Measurements from ENCODE around the gene CLTB.

CLTB gene

DNA sequence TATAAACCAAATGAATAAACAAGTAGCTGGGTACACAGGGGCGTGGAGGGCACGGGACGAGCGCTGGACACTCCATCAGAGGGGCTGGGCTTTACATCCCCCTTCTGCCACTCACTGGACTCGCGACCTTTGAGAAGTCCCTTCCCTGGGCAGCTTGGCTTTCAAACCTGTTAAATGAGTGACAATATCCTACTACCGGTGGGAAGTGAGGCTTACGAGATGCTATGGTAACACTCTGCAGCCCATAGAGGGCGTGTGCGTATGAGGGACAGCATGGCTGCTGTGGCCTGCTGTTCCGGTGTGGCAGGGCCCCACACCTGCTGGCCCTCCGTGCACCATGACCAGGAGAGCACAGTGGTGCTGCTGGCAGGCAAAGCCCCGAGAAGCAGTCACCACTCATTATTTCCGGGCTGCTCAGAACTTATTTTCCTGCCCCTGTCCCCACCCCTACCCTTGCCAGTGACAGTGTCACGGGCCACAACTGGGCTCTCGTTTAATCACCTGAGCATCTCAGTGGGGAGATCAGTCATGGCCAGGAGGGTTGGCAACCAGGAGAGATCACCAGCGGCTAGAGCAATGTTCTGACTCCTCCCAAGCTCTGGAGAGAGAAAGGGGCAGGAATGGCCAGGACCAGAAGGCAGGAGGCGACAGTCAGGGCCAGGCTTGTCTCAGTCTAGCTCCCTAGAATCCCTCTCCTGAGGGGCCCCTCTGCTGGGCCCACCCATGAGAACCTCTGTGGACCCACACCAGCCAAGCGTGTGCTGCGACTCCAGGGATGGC, 10.5 kb downstream of the CLTB start:
- DNase-seq (ENCODE audit: low read depth in 3 of 3) = no peak

DNA sequence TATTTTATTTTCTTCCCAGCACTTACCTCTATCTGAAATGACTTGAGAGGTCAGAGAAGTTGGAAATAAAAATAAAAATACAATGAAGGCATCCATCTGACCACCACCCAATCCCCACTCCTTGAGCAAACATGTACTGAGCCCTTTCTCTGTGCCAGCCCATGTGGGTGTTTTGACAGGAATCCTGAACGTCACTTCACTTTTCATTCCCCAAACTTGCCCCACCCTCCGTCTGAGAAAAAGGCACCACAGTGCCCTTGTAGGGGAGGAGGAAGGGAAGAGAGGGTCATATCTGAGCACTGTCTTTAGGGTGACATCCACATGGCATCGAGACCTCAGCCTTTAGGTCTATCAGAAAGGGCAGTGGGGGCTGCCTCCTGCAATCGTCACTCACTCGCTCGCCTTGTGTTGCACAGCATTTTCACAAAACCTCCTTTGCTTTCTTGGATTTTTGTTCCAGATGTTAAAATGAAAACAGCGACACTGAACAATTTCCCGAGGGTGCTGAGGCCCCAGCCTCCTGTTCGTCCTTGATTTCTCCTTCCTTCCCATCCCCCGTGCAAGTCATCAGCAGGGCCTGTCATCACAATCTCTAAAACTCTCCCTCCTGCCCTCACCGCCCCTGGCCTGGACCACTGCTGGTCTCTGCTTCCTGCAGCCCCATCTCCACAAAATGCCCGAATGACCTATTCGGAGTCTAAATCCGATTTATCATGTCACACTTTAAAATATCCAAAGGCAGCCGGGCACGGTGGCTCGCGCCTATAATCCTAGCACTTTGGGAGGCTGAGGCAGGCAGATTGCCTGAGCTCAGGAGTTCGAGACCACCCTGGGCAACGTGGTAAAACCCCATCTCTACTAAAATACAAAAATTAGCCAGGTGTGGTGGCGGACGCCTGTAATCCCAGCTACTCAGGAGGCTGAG, 14.8 kb downstream of the CLTB start:
- no peak for DNase-seq (ENCODE audit: low read depth in 3 of 3)

DNA sequence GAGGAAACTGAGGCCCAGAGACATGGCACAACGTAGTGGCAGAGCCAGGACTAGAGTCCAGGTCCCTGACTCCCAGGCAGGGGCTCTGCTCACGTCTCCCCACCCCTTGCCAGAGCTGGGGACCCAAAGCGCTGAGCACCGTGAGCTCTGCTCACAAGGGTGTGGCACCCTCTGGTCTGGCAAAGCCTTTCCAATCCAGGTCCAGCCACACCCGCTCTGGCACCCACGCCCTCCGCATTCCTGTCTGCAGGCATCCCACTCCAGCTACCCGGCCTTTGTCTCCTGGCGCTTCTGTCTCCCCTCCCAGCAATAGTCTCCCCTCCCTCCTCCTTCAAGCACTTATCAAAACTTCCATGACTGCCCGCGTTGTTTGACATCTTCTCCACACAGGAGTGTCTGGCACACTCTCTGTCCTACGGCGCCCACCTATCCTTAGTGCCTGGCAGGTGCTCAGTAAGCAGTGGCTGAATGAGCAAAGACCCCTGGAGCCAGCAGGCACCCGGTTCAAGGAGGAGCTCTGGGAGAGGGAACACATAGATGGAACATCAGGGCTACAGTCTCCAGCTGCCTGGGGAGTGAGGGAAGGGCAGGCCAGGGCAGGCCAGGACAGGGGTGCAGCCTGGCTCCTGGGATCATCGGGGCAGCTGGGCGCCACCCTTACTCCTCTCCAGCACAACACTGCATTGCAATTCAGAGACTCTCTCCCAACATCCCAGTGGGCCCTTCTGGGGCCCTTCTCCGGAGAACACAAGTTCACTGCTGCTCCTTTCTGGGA, 15.8 kb downstream of the CLTB start:
- no peak for DNase-seq (ENCODE audit: low read depth in 3 of 3)

DNA sequence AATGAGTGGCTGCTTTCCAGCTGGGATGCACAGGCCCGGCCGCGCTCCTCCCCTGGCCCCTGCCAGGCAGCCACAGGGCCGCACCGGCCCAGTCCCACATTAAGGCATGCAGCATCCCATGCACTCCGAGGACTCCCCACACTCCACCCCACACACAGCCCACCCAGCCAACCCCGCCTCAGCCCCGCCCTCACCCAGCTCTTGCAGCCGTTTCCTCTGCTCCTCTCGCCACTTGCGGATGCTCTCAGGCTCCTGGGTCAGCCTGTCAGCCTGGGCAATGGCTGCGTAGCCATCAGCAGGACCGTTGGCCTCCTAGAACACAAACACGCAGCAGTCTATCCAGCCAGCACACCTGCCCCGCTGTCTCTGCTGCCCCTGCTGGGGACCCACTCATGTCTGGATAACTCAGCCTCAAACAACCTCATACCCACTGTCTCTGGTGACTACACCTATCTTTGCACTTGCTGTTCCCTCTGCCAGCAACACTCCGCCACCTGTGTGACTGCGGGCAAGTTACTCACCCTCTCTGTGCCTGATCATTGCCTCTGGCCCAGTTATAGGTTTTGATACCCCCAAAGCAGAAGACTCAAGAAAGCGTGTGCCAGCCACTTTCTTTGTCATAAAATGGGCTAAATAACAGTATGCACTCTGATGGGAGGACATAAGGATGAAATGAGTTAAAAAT, 18.5 kb downstream of the CLTB start:
- DNase-seq (ENCODE audit: low read depth in 3 of 3) = no peak

DNA sequence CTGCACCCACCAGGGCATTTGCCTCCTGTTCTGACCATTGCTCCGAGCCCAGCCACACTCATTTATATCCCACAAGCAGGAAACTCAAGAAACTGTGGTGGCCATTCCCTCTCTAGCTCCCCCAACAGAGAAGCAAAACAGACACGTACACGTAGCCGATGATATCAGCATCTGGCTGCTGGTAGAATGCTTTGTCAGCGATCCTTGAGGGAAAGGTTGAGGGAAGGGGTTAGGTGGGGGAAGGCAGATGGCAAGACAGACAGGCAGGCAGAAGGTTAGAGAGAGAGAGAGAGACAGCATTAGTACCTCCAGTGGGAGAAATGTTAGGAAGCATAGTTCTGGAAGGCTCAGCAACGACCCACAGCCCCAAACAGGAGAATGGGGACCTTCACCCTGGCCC, 20.0 kb downstream of the CLTB start:
- DNase-seq (ENCODE audit: low read depth in 3 of 3) = no peak

DNA sequence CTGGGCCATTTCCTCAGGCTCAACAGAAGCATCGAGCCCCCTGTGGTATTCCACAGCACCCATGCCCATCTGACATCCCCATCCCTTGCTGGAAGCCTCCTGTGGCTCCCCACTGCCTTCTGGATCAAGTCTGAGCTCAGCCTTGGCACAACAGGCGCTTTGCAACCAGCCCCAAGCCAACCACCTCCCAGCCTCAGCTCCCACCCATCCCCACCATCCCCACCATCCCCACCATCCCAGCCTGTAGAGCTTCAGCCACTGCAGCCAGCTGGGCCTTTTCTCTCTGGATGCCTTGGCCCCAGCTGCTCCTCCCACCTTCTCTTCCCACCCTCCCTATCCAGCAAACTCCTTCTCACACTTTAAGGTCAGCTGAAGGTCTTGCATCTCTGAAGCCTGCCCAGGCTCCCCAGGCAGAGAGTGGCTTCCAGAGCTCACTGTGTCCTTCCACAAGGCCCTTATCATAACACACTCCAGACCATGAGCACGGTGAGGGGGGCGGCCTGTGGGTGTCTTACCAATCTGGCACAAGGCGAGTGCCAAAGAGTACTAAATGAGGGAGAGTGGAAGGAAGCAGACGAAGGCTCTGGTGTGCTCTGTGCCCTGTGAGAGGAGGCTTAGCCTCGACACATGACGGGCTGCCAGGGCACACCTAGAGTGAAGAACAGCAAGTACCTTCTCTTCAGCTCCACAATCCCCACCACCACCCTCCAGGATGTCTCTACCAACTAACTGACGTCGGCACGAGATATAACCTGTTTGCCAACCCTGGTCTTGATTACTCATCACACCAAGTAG, 21.3 kb downstream of the CLTB start:
- no peak for DNase-seq (ENCODE audit: low read depth in 3 of 3)

DNA sequence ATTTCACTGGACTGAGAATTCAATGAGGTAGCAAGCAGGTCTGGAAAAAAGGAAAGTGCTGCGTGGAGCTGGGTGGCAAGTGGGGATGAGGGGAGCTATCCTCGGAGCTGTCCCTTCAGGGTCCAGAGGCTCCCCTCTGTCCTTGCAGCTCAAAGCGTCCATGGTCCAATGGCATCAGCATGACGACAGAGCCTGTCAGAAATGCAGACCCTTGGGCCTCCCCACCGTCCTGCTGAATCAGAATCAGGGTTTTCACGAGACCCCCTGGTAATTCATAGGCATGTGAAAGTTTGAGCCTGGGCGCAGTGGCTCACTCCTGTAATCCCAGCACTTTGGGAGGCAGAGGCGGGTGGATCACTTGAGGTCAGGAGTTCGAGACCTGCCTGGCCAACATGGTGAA, 22.2 kb downstream of the CLTB start:
- DNase-seq (ENCODE audit: low read depth in 3 of 3) = no peak

DNA sequence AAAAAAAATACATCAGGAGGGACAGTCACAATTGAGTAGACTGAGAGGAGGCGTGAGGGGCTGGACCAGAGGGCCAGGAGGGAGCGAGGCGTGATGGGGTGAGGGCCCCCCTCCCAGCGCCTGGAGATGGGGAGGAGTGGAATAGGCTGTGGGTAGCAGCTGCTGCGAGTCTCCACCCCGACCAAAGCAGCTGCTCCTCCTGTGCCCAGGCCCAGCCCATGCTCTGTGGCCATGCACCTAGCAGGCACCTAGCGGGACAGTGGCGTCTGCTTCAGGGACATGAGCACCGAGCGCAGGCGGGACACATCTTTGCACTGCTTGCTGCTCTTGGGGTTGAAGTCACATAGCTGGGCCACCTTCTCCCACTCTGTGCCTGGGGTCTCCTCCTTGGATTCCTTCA, 23.8 kb downstream of the CLTB start:
- no peak for DNase-seq (ENCODE audit: low read depth in 3 of 3)

DNA sequence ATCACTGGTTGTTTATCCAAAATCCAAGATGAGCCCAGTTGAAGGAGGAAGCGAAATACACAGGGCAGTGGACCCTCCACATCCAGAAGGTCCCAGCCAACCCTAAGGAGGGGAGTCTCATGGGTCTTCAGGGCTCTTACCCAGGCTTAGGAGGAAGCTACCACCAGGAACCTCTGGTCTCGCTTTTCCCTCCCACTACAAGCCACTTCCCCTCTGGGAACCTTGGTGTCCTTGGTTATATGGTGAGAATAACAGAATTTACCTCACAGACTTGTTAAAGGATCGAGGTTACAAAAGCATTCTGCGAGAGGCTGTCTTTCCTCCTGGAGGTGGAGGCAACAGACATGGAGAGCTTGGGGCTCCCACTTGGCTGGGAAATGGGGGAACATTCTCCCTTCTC, 24.3 kb downstream of the CLTB start:
- DNase-seq (ENCODE audit: low read depth in 3 of 3) = no peak

DNA sequence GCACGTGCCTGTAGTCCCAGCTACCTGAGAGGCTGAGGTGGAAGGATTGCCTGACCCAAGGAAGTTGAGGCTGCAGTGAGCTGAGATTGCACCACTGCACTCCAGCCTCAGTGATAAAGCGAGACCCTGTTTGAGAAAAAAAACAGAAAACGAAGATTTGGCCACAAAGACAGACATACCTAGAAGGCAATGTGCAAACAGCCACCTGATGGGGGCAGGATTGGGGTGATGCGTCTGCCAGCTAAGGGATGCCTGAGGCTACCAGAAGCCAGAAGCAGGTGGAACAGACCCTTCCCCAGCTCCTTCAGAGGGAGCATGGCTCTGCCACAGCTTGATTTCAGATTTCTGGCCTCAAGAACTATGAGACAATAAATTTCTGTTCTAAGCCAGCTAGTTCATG, 24.9 kb downstream of the CLTB start:
- DNase-seq (ENCODE audit: low read depth in 3 of 3) = no peak

DNA sequence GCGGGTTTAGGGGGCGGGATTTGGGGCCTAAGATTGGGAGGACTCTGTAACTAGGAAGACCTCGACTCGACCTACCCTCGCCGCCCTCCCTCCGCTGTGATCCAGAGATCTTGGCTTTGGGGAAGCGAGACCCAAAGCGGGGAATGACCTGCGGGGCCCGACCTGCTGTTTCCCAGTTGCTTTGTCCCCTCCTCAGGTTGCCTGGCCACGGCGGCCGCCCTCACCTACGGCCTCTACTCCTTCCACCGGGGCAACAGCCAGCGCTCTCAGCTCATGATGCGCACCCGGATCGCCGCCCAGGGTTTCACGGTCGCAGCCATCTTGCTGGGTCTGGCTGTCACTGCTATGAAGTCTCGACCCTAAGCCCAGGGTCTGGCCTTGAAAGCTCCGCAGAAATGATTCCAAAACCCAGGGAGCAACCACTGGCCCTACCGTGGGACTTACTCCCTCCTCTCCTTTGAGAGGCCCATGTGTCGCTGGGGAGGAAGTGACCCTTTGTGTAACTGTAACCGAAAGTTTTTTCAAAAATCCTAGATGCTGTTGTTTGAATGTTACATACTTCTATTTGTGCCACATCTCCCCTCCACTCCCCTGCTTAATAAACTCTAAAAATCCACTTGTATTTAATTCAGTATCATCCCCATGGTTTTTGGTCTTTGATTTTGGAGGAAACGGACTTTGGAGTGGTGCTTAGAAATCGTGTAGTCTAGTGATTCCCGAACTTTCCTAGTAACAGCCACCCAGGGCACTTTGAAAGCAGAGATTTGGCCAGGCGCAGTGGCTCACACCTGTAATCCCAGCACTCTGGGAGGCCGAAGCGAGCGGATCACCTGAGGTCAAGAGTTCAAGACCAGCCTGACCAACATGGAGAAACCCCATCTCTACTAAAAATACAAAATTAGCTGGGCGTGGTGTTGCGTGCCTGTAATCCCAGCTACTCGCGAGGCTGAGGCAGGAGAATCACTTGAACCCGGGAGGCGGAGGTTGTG, 26.9 kb downstream of the CLTB start:
- no peak for DNase-seq (ENCODE audit: low read depth in 3 of 3)

DNA sequence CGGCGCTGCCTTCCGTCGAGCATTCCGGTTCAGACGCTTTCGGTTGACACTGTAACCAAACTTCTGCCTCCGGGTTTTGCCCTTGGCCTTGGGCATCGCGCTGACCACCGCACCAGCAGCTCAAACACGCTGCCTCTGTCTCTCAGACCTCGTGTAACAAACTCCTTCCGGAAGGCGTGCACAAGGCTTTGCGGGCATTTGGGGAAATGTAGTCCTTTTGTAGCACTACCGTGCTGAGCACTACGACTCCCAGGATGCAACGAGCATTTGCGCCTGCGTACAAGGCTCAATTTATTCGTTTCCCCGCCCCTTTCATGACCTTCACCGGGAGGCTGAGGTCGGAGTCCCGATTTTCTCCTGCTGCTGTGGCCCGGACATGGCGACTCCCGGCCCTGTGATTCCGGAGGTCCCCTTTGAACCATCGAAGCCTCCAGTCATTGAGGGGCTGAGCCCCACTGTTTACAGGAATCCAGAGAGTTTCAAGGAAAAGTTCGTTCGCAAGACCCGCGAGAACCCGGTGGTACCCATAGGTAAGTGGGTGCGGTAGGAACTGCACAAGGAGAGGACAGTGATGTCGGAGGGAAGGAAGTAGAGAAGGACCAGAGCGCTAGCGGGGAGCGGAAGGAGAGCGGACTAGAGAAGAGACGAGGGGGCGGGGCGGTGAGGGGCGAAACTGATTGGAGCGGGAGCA, 27.8 kb downstream of the CLTB start, which contains the start of the genes HIGD2A and NOP16:
HIGD2A (plus strand) TSS at position 308 of the 691 bp plus-strand sequence; CDS start at position 377, 69 bp downstream.
NOP16 (minus strand) TSS at position 155 of the 691 bp plus-strand sequence; CDS start at position 96, 59 bp downstream.
- peak; percentile 97 to 100 (median 98) for DNase-seq (ENCODE audit: low read depth in 3 of 3)

DNA sequence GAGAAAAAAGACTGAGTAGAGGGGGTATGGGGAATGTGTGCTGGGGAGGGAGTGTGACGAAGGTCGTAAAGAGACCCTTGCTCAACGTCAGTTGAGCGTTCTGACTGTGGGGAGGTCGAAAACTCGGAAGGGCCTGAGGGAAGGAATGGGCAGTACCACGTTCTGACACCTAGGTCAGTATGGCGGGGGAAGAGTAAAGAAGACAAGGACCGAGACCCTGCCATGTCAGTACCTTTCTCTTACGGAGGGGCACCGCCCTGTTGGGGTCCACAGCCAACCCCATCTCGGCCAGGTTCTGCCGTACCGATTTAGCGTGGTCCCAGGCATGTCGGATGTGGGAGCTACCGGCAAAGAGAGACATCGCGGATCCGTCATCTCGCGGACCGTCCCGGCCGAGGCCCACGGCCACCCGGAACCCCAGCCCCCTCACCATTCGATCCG, 28.3 kb downstream of the CLTB start:
- DNase-seq (ENCODE audit: low read depth in 3 of 3) = no peak

DNA sequence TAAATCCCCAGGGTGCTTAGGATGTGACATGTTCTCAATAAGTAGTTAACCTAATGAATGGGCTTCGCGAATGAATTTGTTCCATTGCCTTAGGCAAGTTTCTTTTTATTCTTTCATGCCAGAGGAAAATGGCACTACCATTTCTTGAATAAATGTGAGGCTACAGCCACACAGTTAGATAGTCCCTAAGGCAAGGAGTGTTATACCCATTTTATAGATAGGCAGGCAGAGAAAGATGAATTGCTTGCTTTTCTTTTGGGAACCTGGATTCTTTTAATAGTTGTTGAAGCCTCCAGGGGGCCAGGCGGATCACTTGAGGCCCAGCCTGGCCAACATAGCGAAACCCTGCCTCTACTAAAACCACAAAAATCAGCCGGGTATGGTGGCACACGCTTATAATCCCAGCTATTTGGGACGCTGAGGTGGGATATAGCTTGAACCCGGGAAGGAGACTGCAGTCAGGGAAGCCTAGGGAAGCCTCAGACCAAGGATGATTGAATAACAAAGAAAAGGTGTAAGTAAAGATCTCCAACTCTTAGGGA, 28.9 kb downstream of the CLTB start:
- no peak for DNase-seq (ENCODE audit: low read depth in 3 of 3)

DNA sequence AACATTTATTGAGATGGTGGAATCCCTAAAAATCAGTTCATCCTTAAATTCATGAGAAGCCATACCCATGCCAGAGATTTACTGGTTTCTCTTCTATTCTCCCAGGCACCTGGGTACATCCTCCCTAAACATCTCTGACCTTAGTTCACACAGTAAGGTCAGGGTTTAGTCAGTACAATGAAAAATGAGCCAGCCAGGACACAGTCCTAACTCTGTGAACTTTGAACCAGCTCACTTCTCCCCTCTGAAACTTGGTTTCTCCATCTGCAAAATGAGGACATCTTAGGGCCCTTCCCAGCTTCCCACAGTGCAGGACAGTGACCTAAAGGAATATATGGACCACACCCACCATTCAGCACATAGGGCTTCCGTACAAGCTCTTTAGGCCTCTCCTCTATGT, 29.8 kb downstream of the CLTB start:
- no peak for DNase-seq (ENCODE audit: low read depth in 3 of 3)

DNA sequence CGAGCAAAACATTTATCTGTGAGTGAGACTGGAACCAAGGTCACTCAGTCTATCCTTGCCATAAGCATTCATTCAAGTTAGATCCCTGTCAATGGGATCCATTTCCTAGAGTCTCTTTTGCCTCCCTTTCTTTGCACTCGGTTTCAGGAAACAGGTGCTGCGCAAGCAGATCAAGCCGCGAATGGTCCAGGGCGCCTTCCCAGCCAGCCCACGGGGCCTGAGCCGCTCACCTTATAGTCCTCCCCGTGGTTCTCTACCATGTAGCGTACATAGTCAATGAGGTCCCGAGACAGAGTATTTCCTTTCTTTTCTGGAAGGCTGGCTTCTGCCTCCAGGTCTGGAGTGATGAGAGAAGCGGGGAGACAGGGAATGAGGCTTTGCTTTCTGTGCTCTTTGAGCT, 31.3 kb downstream of the CLTB start:
- no peak for DNase-seq (ENCODE audit: low read depth in 3 of 3)

DNA sequence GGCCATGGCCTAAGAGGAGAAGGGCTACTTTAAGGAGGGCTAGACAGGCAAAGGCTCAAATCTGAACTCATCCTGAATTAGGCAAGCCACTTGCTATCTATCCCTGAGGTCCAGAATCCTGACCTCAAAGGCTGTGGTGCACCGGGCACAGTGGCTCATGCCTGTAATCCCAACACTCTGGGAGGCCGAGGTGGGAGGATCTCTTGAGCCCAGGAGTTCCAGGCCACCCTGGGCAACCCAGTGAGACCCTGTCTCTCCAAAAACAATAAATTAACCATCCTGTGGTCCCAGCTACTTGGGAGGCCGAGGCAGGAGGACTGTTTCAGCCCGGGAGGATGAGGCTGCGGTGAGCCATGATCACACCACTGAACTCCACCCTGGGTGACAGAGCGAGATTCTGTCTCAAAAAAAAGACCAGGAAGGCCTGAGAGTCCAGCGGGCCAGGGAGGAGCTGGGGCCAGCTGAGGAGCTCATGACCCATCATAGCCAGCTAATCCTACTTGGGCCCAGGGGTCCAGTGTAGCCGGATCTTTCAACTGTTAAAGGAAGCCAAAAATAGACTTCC, 31.9 kb downstream of the CLTB start:
- DNase-seq (ENCODE audit: low read depth in 3 of 3) = no peak

DNA sequence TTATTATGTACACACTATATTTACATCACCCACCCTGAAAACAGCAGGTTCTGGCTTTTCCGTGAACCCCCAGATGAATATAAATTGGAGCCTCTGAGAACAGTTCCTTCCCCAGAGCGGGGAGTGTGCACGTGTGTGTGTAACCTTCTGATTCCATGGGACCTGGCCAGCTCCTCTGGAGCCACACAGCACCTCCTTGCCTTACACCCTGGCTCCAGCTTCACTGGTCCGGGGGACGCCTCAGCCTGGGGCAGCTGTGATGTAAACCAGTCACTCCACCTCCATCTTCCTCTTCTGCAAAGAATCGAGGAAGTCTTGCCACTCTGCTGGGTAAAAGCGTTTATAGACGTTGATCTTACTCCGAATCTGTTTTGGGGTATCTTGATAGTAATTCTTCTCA, 32.4 kb downstream of the CLTB start:
- no peak for DNase-seq (ENCODE audit: low read depth in 3 of 3)

Data from stimulated activated CD4-positive, alpha-beta T cell treated with anti-CD3 and anti-CD28 coated beads, TNF-alpha, amount 100 ng/mL, for 48 hours (primary cell).